Activated naive CD4-positive, alpha-beta T cell treated with Interleukin-2 at 50 U/mL for 16 hours (primary cell): ENCODE measurements around the gene REG1B.
"Not testable (repeated sequence)": the region's sequence is repeated elsewhere in the genome, so short reads cannot be mapped to it uniquely, and the experiment has no call there.

Experiments used
- DNase-seq: peaks from one replicate; pipeline ENCODE4 v3.0.0-alpha.2; 2020

REG1B gene

GRCh38 chr2:79083597-79084251 lies 4.1 kb downstream of the REG1B start:
- DNase-seq: no peak

- no peak for DNase-seq
These were observed 4.8 kb downstream of the REG1B start for GRCh38 chr2:79082987-79083386.

GRCh38 chr2:79071078-79071477 lies 16.7 kb downstream of the REG1B start:
- no peak for DNase-seq

- no peak for DNase-seq
These were observed 22.6 kb downstream of the REG1B start for GRCh38 chr2:79065201-79065600.

GRCh38 chr2:79054769-79055168 lies 33.0 kb downstream of the REG1B start:
- not testable (repeated sequence) for DNase-seq

GRCh38 chr2:79053486-79053885 lies 34.3 kb downstream of the REG1B start:
- not testable (repeated sequence) for DNase-seq

GRCh38 chr2:79041032-79041448 lies 46.8 kb downstream of the REG1B start:
- DNase-seq: no peak

- DNase-seq: no peak
These were observed 47.8 kb downstream of the REG1B start for GRCh38 chr2:79039944-79040343.
